Measurements from ENCODE around the gene C2.

GRCh38 chr6:31899215-31899614 is 28.3 kb upstream of the C2 start:
- TF ChIP-seq CTCF (IDR thresholded peaks at IDR 0.05) (no peak), EP300 (IDR thresholded peaks at IDR 0.05) (no peak), POLR2A (IDR thresholded peaks at IDR 0.05) (no peak), POLR2AphosphoS5 (IDR thresholded peaks at IDR 0.05) (no peak)
